Sigmoid colon (tissue), 7 donors: ENCODE data around the gene OR6C70. TPM values are rescaled to one million over a fixed set of nuclear protein-coding genes. Genes with fewer than 3 reads are reported as not detected.
"Not testable (repeated sequence)": the region's sequence is repeated elsewhere in the genome, so short reads cannot be mapped to it uniquely, and the experiment has no call there.

Experiments used
- DNase-seq: peaks from one replicate; pipeline ENCODE4 v3.0.0-alpha.2; 2019
- H3K27ac ChIP-seq, 4 donors: fragments of 200-600 bp; sonication (generic); one replicate each; pipeline ENCODE4 v1.5.1; 2016 to 2019; ENCODE audit warnings: mild to moderate bottlenecking in 1 of 4
- H3K27me3 ChIP-seq, 3 donors: fragments of 200-600 bp; sonication (generic); one replicate each; pipeline ENCODE4 v1.5.1; 2019; ENCODE audit warnings: mild to moderate bottlenecking in 1 of 3
- H3K36me3 ChIP-seq, 4 donors: fragments of 200-600 bp; sonication (generic); one replicate each; pipeline ENCODE4 v1.5.1; 2016 to 2019
- H3K4me1 ChIP-seq, 4 donors: fragments of 200-600 bp; sonication (generic); one replicate each; pipeline ENCODE4 v1.5.1; 2017 to 2019
- H3K4me3 ChIP-seq, 4 donors: fragments of 200-600 bp; sonication (generic); one replicate each; pipeline ENCODE4 v1.5.1; 2017 to 2019; ENCODE audit warnings: mild to moderate bottlenecking in 2 of 4, moderate library complexity in 1 of 4
- H3K9me3 ChIP-seq, 4 donors: fragments of 200-600 bp in 3 of 4; sonication (generic) in 3 of 4; one replicate each; pipeline versions ENCODE4 v1.5.1 to v1.6.1; 2013 to 2019
- CTCF ChIP-seq, 4 experiments: fragments of 450-650 bp in 3 of 4; fragments of 200-600 bp in 1 of 4; IDR thresholded peaks; one replicate each; pipeline ENCODE4 v1.5.1; 2016 to 2019; ENCODE audit warnings: antibody characterized with exemption in 4 of 4, mild to moderate bottlenecking in 3 of 4, moderate library complexity in 2 of 4
- EP300 ChIP-seq, 4 donors: sonication (generic); formaldehyde crosslinking; IDR thresholded peaks; one replicate each; pipeline ENCODE4 v1.6.1; 2017; ENCODE audit warnings: antibody characterized with exemption in 4 of 4
- POLR2A ChIP-seq, 2 donors: fragments of 450-650 bp; IDR thresholded peaks; one replicate each; pipeline ENCODE4 v1.6.1; 2016; ENCODE audit warnings: antibody characterized with exemption in 2 of 2, mild to moderate bottlenecking in 2 of 2, moderate library complexity in 2 of 2
- POLR2AphosphoS5 ChIP-seq, 4 donors: sonication (generic); formaldehyde crosslinking; IDR thresholded peaks; one replicate each; pipeline ENCODE4 v1.6.1; 2017; ENCODE audit warnings: antibody characterized with exemption in 4 of 4
- WGBS, 2 donors: extraction: QIAGEN DNeasy Blood & Tissue Kit; methylation state at CpG; one replicate each; pipeline ENCODE4 v1.1.7; 2013; 5-methylcytosine and 5-hydroxymethylcytosine counted together
- intact Hi-C: fragments of 100-400 bp; cut with DNase I; formaldehyde crosslinking; loops from one replicate; pipeline ENCODE4 v1.15.1; 2023
- polyA plus RNA-seq, 3 donors: library from polyadenylated mRNA; stranded (reverse); fragments of 200-250 nt; gene quantifications; one replicate each; pipeline ENCODE4 v1.2.3, GENCODE V29; 2013
- total RNA-seq, 4 donors: library from RNA; depleted of rRNA; stranded (reverse); fragments of >200 nt; gene quantifications; one replicate each; pipeline ENCODE4 v1.1.0, GENCODE V29; 2016
- donor health status: healthy with polysubstance abuse.
- donor health status: Bipolar disorder and iron deficiency.
- donor health status: healthy.

The OR6C70 gene
- total and polyA plus RNA-seq, 7 donors, result not detected

GRCh38 chr12:55446326-55446725 is 23.6 kb downstream of the OR6C70 start:
- Histone ChIP-seq H3K4me3 (no peak overlapping the region), H3K27me3 (no peaks in the 10 kb centered on the region), H3K27ac (no peak overlapping the region), H3K4me1 (no peaks in the 10 kb centered on the region), H3K36me3 (no peaks in the 10 kb centered on the region), H3K9me3 (no peaks in the 10 kb centered on the region)
- no peak for DNase-seq
- 42 to 80% methylated on average over 5 of the region's 5 CpGs for WGBS, 2 donors
- intact Hi-C loops, result no loop called here
- TF ChIP-seq CTCF (IDR thresholded peaks at IDR 0.05), result no peak
- TF ChIP-seq POLR2AphosphoS5 (IDR thresholded peaks at IDR 0.05), result no peak
- no peak for TF ChIP-seq EP300 (IDR thresholded peaks at IDR 0.05)
- TF ChIP-seq POLR2A (IDR thresholded peaks at IDR 0.05), result no peak

- intact Hi-C loops, result no loop called here
- no peak for DNase-seq
- TF ChIP-seq EP300 (IDR thresholded peaks at IDR 0.05) (no peak), POLR2A (IDR thresholded peaks at IDR 0.05) (no peak), CTCF (IDR thresholded peaks at IDR 0.05) (no peak), POLR2AphosphoS5 (IDR thresholded peaks at IDR 0.05) (no peak)
- WGBS, 2 donors, result 96 to 97% methylated on average over 1 of the region's 1 CpG
- Histone ChIP-seq H3K27ac (no peak overlapping the region), H3K27me3 (no peaks in the 10 kb centered on the region), H3K9me3 (peaks cover 0 to under 1% (median 0%) of the 10 kb centered on the region in 4 donors), H3K4me3 (no peak overlapping the region), H3K4me1 (no peaks in the 10 kb centered on the region), H3K36me3 (no peaks in the 10 kb centered on the region)
Measured at GRCh38 chr12:55445357-55445756, 24.6 kb downstream of the OR6C70 start.

- TF ChIP-seq EP300 (IDR thresholded peaks at IDR 0.05) (no peak), POLR2A (IDR thresholded peaks at IDR 0.05) (no peak), POLR2AphosphoS5 (IDR thresholded peaks at IDR 0.05) (no peak), CTCF (IDR thresholded peaks at IDR 0.05) (no peak)
- intact Hi-C loops, result no loop called here
- H3K4me3 ChIP-seq, result no peak within 1 kb of the TSS
- no peak within 1 kb of the TSS for H3K27ac ChIP-seq
- no peaks in the 10 kb centered on the region for H3K36me3 ChIP-seq
- WGBS, 2 donors, result 33 to 42% methylated on average over 2 of the region's 2 CpGs
- H3K9me3 ChIP-seq, result peaks cover 0 to 4% (median 0%) of the 10 kb centered on the region in 4 donors
- no peak for DNase-seq
- H3K4me1 ChIP-seq, result no peaks in the 10 kb centered on the region
- H3K27me3 ChIP-seq, result no peaks in the 10 kb centered on the region
Measured at GRCh38 chr12:55443776-55444175, 26.2 kb downstream of the OR6C70 start, which contains the start of gene OR6C2. TSS of gene OR6C2 (plus strand) at chr12:55444076. CDS start at chr12:55452214, 8,138 bp downstream.

DNA sequence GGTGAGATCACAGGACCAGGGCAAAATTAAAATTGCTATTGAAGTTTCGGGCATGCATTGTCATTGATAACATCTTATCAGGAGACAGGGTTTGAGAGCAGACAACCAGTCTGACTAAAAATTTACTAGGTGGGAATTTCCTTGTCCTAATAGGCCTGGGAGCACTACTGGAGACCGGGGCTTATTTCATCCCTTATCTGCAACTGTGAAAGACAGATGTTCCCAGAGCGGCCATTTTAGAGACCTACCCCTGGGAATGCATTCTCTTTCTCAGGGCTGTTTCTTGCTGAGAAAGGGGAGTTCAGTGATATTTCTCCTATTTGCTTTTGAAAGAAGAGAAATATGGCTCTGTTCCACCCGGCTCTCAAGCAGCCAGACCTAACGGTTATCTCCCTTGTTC is 28.7 kb downstream of the OR6C70 start:
- intact Hi-C loops, H3K27ac ChIP-seq, H3K9me3 ChIP-seq, H3K4me1 ChIP-seq, H3K27me3 ChIP-seq, H3K4me3 ChIP-seq, DNase-seq, H3K36me3 ChIP-seq: not testable (repeated sequence)
- WGBS, 2 donors, result 75 to 94% methylated on average over 5 of the region's 5 CpGs

- no peak overlapping the region for H3K27ac ChIP-seq
- no peak for TF ChIP-seq POLR2A (IDR thresholded peaks at IDR 0.05)
- no peak for TF ChIP-seq EP300 (IDR thresholded peaks at IDR 0.05)
- no peak for TF ChIP-seq CTCF (IDR thresholded peaks at IDR 0.05)
- TF ChIP-seq POLR2AphosphoS5 (IDR thresholded peaks at IDR 0.05), result no peak
- H3K4me3 ChIP-seq, result no peak overlapping the region
- no peaks in the 10 kb centered on the region for H3K36me3 ChIP-seq
- H3K27me3 ChIP-seq, result no peaks in the 10 kb centered on the region
- no peak for DNase-seq
- intact Hi-C loops, result no loop called here
- H3K9me3 ChIP-seq, result no peaks in the 10 kb centered on the region
- WGBS, 2 donors, result 14 to 29% methylated on average over 1 of the region's 1 CpG
- no peaks in the 10 kb centered on the region for H3K4me1 ChIP-seq
Measured at GRCh38 chr12:55428331-55429243, 41.4 kb downstream of the OR6C70 start.
